HepG2 (cell line): ENCODE data around the gene FN1. TPM values are rescaled to one million over a fixed set of nuclear protein-coding genes. Genes with fewer than 3 reads are reported as not detected.
A peak's percentile ranks its signal among the peaks of the same experiment; 100 is the strongest.

ENCODE experiments used
- GLI4 ChIP-seq: sonication (generic); formaldehyde crosslinking; IDR thresholded peaks from 2 replicates; pipeline ENCODE4 v1.5.1; 2020; ENCODE audit warnings: missing genetic modification reagents, mild to moderate bottlenecking, moderate library complexity, borderline replicate concordance
- KDM5B ChIP-seq: sonication (generic); formaldehyde crosslinking; IDR thresholded peaks from 2 replicates; pipeline ENCODE4 v1.4.0; 2020; ENCODE audit warnings: missing genetic modification reagents, mild to moderate bottlenecking, borderline replicate concordance
- NKX3-1 ChIP-seq: sonication (generic); formaldehyde crosslinking; IDR thresholded peaks from 2 replicates; pipeline ENCODE4 v1.5.0; 2020; ENCODE audit warnings: missing genetic modification reagents
- NONO ChIP-seq, 2 experiments: fragments of 450-650 bp in 1 of 2; sonication (generic) in 1 of 2; formaldehyde crosslinking in 1 of 2; IDR thresholded peaks in 1 of 2; conservative IDR thresholded peaks in 1 of 2; 2 replicates each; pipeline versions ENCODE4 v1.6.1 to v1.8.0; 2017 to 2022; ENCODE audit warnings: mild to moderate bottlenecking in 1 of 2, missing genetic modification reagents in 1 of 2, moderate library complexity in 1 of 2
- POLR2AphosphoS2 ChIP-seq: IDR thresholded peaks from 2 replicates; pipeline ENCODE4 v1.6.1; 2011; ENCODE audit warnings: low read depth, low read length, improper control_type of control experiment
- SRSF4 ChIP-seq: fragments of 200-400 bp; formaldehyde crosslinking; IDR thresholded peaks from one replicate; pipeline ENCODE4 v1.6.1; 2018; ENCODE audit warnings: mild to moderate bottlenecking, low read depth, low read length, moderate library complexity; ENCODE audit not compliant: poor library complexity, severe bottlenecking
- TOPORS ChIP-seq: sonication (generic); formaldehyde crosslinking; IDR thresholded peaks from 2 replicates; pipeline ENCODE4 v1.8.0; 2023; ENCODE audit warnings: mild to moderate bottlenecking, missing genetic modification reagents
- XRCC5 ChIP-seq: fragments of 200-400 bp; formaldehyde crosslinking; optimal IDR thresholded peaks from 2 replicates; pipeline ENCODE3; 2017; ENCODE audit warnings: mild to moderate bottlenecking, low read length
- ZNF430 ChIP-seq: sonication (generic); formaldehyde crosslinking; IDR thresholded peaks from 2 replicates; pipeline ENCODE4 v1.9.0; 2021; ENCODE audit warnings: mild to moderate bottlenecking, missing genetic modification reagents
- ZNF530 ChIP-seq: sonication (generic); formaldehyde crosslinking; IDR thresholded peaks from 2 replicates; pipeline ENCODE4 v1.5.0; 2020; ENCODE audit warnings: low read depth, mild to moderate bottlenecking, missing genetic modification reagents
- ZNF746 ChIP-seq: sonication (generic); formaldehyde crosslinking; IDR thresholded peaks from 2 replicates; pipeline ENCODE4 v1.8.0; 2022; ENCODE audit warnings: mild to moderate bottlenecking, missing genetic modification reagents
- polyA plus RNA-seq, 8 experiments: library from polyadenylated mRNA; depleted of rRNA in 3 of 8; stranded (reverse) in 7 of 8; unstranded in 1 of 8; fragments of >200 nt; fragmentation: Illumina TruSeq in 4 of 8; extraction: Trizol in 4 of 8; gene quantifications; 2 replicates each; pipeline versions ENCODE4 v1.2.1 to v1.2.3, GENCODE V29; 2011 to 2016; ENCODE audit warnings: low read depth in 4 of 8, missing spikeins in 1 of 8, mixed read lengths in 1 of 8; ENCODE audit not compliant: insufficient read depth in 1 of 8
- total RNA-seq, 5 experiments: library from RNA; depleted of rRNA; stranded (reverse); fragments of >200 nt; fragmentation: Illumina TruSeq; extraction: Trizol; gene quantifications; 2 replicates each; pipeline ENCODE4 v1.2.3, GENCODE V29; 2016; ENCODE audit warnings: low read depth in 1 of 5
- TF ChIP-seq, protein P1 (sequence below): sonication (generic); formaldehyde crosslinking; IDR thresholded peaks from 2 replicates; pipeline ENCODE4 v1.4.0; 2020; ENCODE audit warnings: missing genetic modification reagents
- TF ChIP-seq, protein P2 (sequence below): sonication (generic); IDR thresholded peaks from 2 replicates; pipeline ENCODE4 v1.6.1; 2016; ENCODE audit warnings: low read depth, borderline replicate concordance
- TF ChIP-seq, protein P3 (sequence below): sonication (generic); formaldehyde crosslinking; IDR thresholded peaks from 2 replicates; pipeline ENCODE4 v1.4.0; 2020; ENCODE audit warnings: missing genetic modification reagents

The FN1 gene
- total and polyA plus RNA-seq, 2 of the 13 experiments (the other 11 are each of a cell fraction or from before 2014, with no cell fraction given): 1,847 to 6,471 TPM

DNA sequence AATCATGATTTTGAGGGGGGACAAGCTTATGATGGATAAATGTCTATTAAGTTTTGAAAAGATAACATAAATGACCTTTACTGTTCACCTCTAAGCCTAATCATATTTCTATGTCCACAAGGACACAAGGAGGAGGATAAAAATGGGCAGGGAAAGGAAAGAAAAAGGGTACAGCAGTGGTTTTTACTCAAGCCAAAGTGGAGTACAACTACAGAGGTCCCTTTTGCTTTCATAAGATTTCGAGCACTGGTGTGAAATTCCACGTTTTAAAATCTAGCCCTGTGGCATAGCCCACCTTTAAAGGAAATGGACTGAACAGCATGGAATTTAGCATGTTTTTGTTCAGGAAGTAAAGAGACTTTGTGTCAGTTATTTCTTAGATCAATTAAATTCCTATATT is 19.2 kb downstream of the FN1 start (continued):
- TF ChIP-seq KDM5B (CRISPR knock-in tag): no peak
- TF ChIP-seq, protein P1, sequence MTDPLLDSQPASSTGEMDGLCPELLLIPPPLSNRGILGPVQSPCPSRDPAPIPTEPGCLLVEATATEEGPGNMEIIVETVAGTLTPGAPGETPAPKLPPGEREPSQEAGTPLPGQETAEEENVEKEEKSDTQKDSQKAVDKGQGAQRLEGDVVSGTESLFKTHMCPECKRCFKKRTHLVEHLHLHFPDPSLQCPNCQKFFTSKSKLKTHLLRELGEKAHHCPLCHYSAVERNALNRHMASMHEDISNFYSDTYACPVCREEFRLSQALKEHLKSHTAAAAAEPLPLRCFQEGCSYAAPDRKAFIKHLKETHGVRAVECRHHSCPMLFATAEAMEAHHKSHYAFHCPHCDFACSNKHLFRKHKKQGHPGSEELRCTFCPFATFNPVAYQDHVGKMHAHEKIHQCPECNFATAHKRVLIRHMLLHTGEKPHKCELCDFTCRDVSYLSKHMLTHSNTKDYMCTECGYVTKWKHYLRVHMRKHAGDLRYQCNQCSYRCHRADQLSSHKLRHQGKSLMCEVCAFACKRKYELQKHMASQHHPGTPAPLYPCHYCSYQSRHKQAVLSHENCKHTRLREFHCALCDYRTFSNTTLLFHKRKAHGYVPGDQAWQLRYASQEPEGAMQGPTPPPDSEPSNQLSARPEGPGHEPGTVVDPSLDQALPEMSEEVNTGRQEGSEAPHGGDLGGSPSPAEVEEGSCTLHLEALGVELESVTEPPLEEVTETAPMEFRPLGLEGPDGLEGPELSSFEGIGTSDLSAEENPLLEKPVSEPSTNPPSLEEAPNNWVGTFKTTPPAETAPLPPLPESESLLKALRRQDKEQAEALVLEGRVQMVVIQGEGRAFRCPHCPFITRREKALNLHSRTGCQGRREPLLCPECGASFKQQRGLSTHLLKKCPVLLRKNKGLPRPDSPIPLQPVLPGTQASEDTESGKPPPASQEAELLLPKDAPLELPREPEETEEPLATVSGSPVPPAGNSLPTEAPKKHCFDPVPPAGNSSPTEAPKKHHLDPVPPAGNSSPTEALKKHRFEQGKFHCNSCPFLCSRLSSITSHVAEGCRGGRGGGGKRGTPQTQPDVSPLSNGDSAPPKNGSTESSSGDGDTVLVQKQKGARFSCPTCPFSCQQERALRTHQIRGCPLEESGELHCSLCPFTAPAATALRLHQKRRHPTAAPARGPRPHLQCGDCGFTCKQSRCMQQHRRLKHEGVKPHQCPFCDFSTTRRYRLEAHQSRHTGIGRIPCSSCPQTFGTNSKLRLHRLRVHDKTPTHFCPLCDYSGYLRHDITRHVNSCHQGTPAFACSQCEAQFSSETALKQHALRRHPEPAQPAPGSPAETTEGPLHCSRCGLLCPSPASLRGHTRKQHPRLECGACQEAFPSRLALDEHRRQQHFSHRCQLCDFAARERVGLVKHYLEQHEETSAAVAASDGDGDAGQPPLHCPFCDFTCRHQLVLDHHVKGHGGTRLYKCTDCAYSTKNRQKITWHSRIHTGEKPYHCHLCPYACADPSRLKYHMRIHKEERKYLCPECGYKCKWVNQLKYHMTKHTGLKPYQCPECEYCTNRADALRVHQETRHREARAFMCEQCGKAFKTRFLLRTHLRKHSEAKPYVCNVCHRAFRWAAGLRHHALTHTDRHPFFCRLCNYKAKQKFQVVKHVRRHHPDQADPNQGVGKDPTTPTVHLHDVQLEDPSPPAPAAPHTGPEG: no peak
- no peak for TF ChIP-seq XRCC5
- no peak for TF ChIP-seq GLI4 (CRISPR knock-in tag)
- TF ChIP-seq POLR2AphosphoS2: no peak
- no peak for TF ChIP-seq NONO (IDR thresholded peaks at IDR 0.05)
- no peak for TF ChIP-seq NONO (CRISPR knock-in tag; conservative IDR thresholded peaks at IDR 0.05)
- no peak for TF ChIP-seq ZNF430 (CRISPR knock-in tag)
- peak; percentile 24 for TF ChIP-seq SRSF4
- TF ChIP-seq TOPORS (CRISPR knock-in tag): no peak
- TF ChIP-seq, protein P2, sequence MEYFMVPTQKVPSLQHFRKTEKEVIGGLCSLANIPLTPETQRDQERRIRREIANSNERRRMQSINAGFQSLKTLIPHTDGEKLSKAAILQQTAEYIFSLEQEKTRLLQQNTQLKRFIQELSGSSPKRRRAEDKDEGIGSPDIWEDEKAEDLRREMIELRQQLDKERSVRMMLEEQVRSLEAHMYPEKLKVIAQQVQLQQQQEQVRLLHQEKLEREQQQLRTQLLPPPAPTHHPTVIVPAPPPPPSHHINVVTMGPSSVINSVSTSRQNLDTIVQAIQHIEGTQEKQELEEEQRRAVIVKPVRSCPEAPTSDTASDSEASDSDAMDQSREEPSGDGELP: no peak
- no peak for TF ChIP-seq ZNF530
- TF ChIP-seq, protein P3, sequence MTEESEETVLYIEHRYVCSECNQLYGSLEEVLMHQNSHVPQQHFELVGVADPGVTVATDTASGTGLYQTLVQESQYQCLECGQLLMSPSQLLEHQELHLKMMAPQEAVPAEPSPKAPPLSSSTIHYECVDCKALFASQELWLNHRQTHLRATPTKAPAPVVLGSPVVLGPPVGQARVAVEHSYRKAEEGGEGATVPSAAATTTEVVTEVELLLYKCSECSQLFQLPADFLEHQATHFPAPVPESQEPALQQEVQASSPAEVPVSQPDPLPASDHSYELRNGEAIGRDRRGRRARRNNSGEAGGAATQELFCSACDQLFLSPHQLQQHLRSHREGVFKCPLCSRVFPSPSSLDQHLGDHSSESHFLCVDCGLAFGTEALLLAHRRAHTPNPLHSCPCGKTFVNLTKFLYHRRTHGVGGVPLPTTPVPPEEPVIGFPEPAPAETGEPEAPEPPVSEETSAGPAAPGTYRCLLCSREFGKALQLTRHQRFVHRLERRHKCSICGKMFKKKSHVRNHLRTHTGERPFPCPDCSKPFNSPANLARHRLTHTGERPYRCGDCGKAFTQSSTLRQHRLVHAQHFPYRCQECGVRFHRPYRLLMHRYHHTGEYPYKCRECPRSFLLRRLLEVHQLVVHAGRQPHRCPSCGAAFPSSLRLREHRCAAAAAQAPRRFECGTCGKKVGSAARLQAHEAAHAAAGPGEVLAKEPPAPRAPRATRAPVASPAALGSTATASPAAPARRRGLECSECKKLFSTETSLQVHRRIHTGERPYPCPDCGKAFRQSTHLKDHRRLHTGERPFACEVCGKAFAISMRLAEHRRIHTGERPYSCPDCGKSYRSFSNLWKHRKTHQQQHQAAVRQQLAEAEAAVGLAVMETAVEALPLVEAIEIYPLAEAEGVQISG (CRISPR knock-in tag): no peak
- peak; percentile 44; the same call in 1 of the 2 replicates for TF ChIP-seq NKX3-1 (CRISPR knock-in tag)
- no peak for TF ChIP-seq ZNF746 (CRISPR knock-in tag)
